ENCODE measurements around the gene TBC1D3. TPM values are rescaled to one million over a fixed set of nuclear protein-coding genes. Genes with fewer than 3 reads are reported as not detected.
"Not testable (repeated sequence)": the region's sequence is repeated elsewhere in the genome, so short reads cannot be mapped to it uniquely, and the experiment has no call there.

The TBC1D3 gene
- polyA plus RNA-seq (2012; ENCODE audit: insufficient read depth, insufficient read length, low read depth) = not detected

GRCh38 chr17:38192455-38192854 is at the start of gene TBC1D3:
TSS of gene TBC1D3 (minus strand) at chr17:38192555. CDS start at chr17:38191029, 1,526 bp downstream.
- not testable (repeated sequence) for H3K4me3 ChIP-seq (ENCODE audit: low read depth, low read length); H3K27me3 ChIP-seq; H3K36me3 ChIP-seq; DNase-seq; H3K4me1 ChIP-seq; H3K9me3 ChIP-seq

- not testable (repeated sequence) for H3K9me3 ChIP-seq; H3K27me3 ChIP-seq; H3K4me3 ChIP-seq (ENCODE audit: low read depth, low read length); H3K36me3 ChIP-seq; H3K4me1 ChIP-seq; DNase-seq
These were observed 40.4 kb upstream of the TBC1D3 start for GRCh38 chr17:38232790-38233189.

GRCh38 chr17:38225844-38226495 is 33.6 kb upstream of the TBC1D3 start:
- not testable (repeated sequence) for DNase-seq; H3K36me3 ChIP-seq; H3K9me3 ChIP-seq; H3K4me3 ChIP-seq (ENCODE audit: low read depth, low read length); H3K27me3 ChIP-seq; H3K4me1 ChIP-seq

GRCh38 chr17:38220867-38221266 is 28.5 kb upstream of the TBC1D3 start:
- H3K36me3 ChIP-seq; DNase-seq; H3K27me3 ChIP-seq; H3K4me1 ChIP-seq; H3K9me3 ChIP-seq; H3K4me3 ChIP-seq (ENCODE audit: low read depth, low read length): not testable (repeated sequence)

- H3K27me3 ChIP-seq; H3K9me3 ChIP-seq; H3K4me3 ChIP-seq (ENCODE audit: low read depth, low read length); DNase-seq; H3K36me3 ChIP-seq; H3K4me1 ChIP-seq: not testable (repeated sequence)
These were observed 7.9 kb upstream of the TBC1D3 start for GRCh38 chr17:38200271-38200670.

- not testable (repeated sequence) for H3K36me3 ChIP-seq; H3K9me3 ChIP-seq; H3K4me1 ChIP-seq; H3K27me3 ChIP-seq; DNase-seq; H3K4me3 ChIP-seq (ENCODE audit: low read depth, low read length)
These were observed 57.5 kb downstream of the TBC1D3 start for GRCh38 chr17:38134860-38135259.

All from BE2C (cell line).